ENCODE data around the gene SNTA1.

- TF ChIP-seq CTCF (IDR thresholded peaks at IDR 0.05): no peak
- no peak for TF ChIP-seq POLR2A (IDR thresholded peaks at IDR 0.05)
- TF ChIP-seq EP300 (IDR thresholded peaks at IDR 0.05): no peak
Measured at GRCh38 chr20:33474963-33475362, 31.4 kb upstream of the SNTA1 start.

Measured in tibial nerve (tissue), 4 donors.